Panc1 (cell line): ENCODE results near the gene BICD1.

ENCODE experiments used
- CTCF ChIP-seq: fragments of 450-650 bp; IDR thresholded peaks from 2 replicates; pipeline ENCODE4 v1.5.1; 2017; ENCODE audit warnings: mild to moderate bottlenecking
- POLR2AphosphoS5 ChIP-seq: IDR thresholded peaks from 2 replicates; pipeline ENCODE4 v1.6.1; 2012; ENCODE audit warnings: mild to moderate bottlenecking, low read depth, low read length, moderate library complexity
- SIN3A ChIP-seq: IDR thresholded peaks from 2 replicates; pipeline ENCODE4 v1.6.1; 2012; ENCODE audit warnings: low read depth, mild to moderate bottlenecking, low read length, moderate library complexity, borderline replicate concordance; ENCODE audit not compliant: insufficient read depth
- TCF7L2 ChIP-seq: IDR thresholded peaks from 2 replicates; pipeline ENCODE4 v1.6.1; 2011; ENCODE audit warnings: mild to moderate bottlenecking, low read depth, low read length, inconsistent platforms

GRCh38 chr12:32066206-32066605, 40.4 kb upstream of the BICD1 start:
- TF ChIP-seq CTCF: no peak
- no peak for TF ChIP-seq TCF7L2
- TF ChIP-seq POLR2AphosphoS5: no peak
- TF ChIP-seq SIN3A: no peak
